UCSD-AML1 (cell line): ENCODE measurements around the gene COQ8B.

Experiments used
- DNase-seq: peaks from one replicate; lab custom pipeline; 2025; ENCODE audit not compliant: unreplicated experiment; lab: John Stamatoyannopoulos, UW

COQ8B gene

GRCh38 chr19:40642051-40642706, 74.5 kb downstream of the COQ8B start:
- no peak for DNase-seq
